NCI-H2171 (cell line): ENCODE results near the gene SYNDIG1.
"Not testable (repeated sequence)": the region's sequence is repeated elsewhere in the genome, so short reads cannot be mapped to it uniquely, and the experiment has no call there.

Source experiments
- DNase-seq: peaks from one replicate; lab custom pipeline; 2025; lab: John Stamatoyannopoulos, UW

The SYNDIG1 gene

DNA sequence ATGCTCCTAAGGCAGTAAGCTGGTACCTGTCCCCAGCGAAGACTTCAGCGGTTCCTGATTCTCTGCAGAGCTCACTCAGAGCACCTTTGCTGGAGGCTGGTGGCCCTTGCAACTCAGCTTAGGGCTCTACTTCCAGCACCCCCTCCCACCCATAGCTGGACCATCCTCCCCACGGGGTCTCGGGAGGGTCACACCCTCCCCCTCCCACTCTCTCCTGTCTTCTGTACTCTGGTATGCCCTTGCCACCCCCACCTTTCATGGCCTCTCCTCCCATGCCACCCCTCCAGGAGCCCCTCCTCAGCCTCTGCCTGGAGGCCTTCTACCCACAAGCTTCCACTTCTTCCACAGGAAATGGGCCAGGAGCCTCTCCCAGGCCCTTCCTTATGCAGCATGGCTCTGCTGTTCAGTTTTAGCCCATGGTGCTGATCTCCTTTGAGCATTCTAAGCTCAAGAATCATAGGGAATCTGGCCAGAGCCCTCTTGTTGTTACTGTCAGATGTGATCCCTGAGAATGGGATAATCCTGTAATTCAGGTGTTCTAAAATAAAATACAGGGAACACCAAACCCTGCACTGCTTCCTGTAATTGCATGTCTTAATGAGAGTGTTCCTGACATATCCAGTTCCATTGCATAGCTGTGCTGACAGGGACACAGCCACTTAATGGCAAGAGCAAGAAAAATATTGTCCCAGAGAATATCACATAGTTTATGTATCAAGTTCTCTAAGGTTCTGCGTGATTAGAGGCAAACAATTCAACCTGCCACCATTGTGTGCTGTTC is 142.1 kb downstream of the SYNDIG1 start:
- DNase-seq = no peak

- no peak for DNase-seq
These were observed 143.7 kb downstream of the SYNDIG1 start for GRCh38 chr20:24612799-24613775.

DNA sequence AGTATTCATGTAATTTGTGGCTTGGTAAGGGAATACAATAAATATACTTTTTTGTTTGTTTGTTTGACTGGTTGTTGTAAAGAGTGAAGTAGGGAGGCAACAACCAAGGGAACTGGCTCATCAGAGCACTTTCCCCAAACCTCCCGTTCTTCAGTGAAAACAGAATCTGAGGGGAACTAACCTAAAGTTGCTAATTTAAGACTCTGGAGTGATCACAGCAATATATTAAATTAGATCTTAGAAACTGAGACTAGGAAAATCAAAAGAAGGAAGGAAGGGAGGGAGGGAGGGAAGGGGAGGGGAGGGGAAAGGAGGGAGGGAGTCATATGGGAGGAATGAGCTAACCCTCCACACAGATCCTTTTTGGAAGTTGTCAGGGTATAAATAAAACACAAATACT is 144.9 kb downstream of the SYNDIG1 start:
- no peak for DNase-seq

- no peak for DNase-seq
These were observed 145.9 kb downstream of the SYNDIG1 start for GRCh38 chr20:24615353-24615752.

GRCh38 chr20:24616258-24617079 is 147.0 kb downstream of the SYNDIG1 start:
- no peak for DNase-seq

DNA sequence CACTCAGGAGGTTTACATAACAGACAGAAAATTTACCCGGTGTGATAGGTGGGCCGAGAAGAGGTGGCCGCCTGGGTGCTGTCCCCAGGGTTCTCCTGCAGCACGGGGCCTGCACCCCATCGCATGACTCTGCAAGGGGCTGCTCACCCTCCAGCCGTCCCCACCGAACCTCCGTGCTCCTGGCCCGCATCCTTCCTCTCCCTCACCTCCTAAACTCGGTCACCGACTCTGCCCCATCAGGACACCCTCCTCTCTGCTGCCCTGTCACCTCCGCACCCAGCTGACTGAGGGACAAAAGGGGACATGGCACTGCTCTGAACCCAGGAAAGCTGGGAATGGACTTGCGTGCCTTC is 147.6 kb downstream of the SYNDIG1 start:
- DNase-seq = no peak

- DNase-seq = no peak
These were observed 148.5 kb downstream of the SYNDIG1 start for GRCh38 chr20:24617757-24618450.

- DNase-seq = no peak
These were observed 149.3 kb downstream of the SYNDIG1 start for GRCh38 chr20:24618739-24619138.

GRCh38 chr20:24619212-24619611 is 149.8 kb downstream of the SYNDIG1 start:
- no peak for DNase-seq

- no peak for DNase-seq
These were observed 151.6 kb downstream of the SYNDIG1 start for GRCh38 chr20:24620937-24621519.

DNA sequence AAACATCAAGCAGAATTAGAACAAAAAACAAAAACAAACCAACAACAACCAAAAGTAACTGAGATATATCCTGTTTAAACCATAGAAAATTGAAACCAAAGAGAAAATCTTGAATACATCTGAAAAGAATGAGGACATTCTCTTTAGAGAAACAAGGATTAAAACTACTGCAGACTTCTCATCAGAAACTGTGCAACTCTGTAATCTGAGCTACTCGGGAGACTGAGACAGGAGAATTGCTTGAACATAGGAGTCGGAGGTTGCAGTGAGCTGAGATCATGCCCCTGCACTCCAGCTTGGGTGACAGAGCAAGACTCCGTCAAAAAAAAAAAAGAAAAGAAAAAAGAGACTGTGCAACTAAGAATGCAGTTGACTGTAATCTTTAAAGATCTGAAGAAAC is 153.4 kb downstream of the SYNDIG1 start:
- DNase-seq = no peak

- not testable (repeated sequence) for DNase-seq
These were observed 156.7 kb downstream of the SYNDIG1 start for GRCh38 chr20:24626141-24626540.

DNA sequence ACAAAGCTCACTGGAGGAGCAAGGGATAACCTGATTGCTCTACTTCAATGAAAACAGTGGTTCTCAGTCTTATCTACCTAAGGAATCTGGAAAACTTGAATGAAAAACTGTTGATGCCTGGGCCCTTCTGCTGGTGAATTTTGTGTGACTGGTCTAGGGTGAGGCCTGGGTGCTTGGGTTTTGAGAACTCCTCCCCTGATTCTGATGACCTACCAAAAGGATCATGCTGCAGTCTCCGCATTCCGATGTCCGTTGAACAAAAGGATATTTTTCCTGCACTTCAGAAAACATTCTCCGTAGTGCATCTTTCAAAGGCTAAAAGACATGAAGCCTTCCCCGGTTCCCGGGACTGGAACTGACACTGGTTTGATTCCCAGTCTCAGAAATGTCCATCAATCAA is 157.9 kb downstream of the SYNDIG1 start:
- no peak for DNase-seq

GRCh38 chr20:24627926-24628325 is 158.5 kb downstream of the SYNDIG1 start:
- no peak for DNase-seq

- no peak for DNase-seq
These were observed 159.6 kb downstream of the SYNDIG1 start for GRCh38 chr20:24628985-24629384.

DNA sequence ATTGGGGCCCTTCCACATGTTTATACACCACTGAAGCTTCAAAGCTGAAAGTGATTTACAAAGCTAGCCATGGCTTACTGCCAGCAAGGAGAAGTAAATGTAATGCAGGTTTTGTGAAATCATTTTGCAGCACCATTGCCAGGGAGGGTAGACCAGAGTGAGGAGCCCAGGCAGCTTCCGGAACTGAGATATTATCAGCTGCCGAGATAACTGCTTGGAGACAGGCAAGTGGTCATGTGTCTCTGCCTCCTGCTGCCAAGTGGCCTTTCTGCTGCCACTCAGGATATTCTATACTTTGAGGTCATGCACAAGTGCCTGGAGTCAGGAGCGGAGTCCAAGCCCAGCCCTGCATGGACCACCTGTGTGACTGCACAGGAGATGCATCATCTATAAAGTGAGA is 160.2 kb downstream of the SYNDIG1 start:
- no peak for DNase-seq

- DNase-seq = no peak
These were observed 161.2 kb downstream of the SYNDIG1 start for GRCh38 chr20:24630486-24631172.

- no peak for DNase-seq
These were observed 161.7 kb downstream of the SYNDIG1 start for GRCh38 chr20:24631173-24631505.

DNA sequence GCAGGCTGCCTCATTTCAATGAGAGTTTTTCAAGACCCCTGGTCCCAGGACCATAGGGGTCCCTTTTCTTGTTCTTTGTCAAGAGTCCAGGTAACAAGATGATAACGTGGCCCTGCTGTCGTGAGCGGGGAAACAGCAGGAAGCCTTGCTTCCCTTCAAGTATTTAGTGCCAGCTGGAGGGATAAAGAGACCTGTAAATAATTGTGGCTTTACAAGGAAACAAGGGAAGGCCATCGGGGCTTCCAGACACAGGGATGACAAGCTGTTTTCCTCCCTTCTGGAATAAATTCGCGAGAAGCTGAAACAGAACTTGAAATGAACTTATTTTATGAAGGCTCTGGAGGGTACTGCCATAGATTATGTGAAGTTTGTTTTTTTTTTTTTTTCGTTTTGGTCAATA is 163.2 kb downstream of the SYNDIG1 start:
- DNase-seq = no peak

- no peak for DNase-seq
These were observed 163.6 kb downstream of the SYNDIG1 start for GRCh38 chr20:24633026-24633425.

DNA sequence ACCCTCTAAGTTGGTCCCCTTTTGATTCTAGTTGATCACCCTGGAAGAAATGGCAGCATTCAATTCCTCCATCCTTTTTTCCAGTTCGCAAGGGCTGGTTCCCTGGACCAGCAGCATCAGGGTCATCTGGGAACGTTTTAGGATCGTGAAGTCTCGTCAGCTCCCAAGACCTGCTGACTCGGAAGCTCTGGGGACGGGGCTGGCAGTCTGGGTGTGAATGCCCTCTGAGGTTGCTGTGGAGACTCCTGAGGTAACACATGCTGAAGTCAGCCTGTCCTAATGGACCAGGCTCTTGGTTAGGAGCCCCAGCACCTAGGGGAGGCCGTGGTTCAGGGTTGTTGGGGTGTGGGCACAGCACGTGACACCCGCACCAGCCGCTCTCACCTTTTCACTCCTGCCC is 164.1 kb downstream of the SYNDIG1 start:
- DNase-seq = no peak
